ENCODE results near the gene DRC7. TPM values are rescaled to one million over a fixed set of nuclear protein-coding genes. Genes with fewer than 3 reads are reported as not detected.
A peak's percentile ranks its signal among the peaks of the same experiment; 100 is the strongest.

The DRC7 gene
- total and polyA plus RNA-seq, 10 of the 15 experiments (the other 5 are each of a cell fraction or from before 2014, with no cell fraction given) = 0.06 to 0.49 (median 0.14) TPM; not detected in 4

DNA sequence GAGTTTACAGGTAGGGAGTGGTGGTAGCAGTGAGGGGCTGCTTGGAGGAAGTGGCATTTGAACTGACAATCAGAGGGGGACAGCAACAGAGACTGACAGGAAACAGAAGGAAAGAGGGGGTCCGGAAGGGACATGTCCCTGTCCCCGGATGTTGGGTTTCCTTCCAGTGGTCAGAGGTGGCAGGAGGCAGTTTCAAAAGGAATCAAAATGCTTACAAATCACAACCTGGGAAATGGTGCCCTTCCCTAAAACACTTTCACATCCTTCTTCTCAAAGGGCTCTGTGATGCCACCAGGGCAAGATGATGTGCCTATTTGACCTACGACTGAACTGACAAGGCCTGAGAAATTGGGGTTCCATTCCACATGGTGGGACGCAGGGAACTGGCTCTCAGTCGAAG, 46.5 kb upstream of the DRC7 start (continued):
- TF ChIP-seq, protein P1, sequence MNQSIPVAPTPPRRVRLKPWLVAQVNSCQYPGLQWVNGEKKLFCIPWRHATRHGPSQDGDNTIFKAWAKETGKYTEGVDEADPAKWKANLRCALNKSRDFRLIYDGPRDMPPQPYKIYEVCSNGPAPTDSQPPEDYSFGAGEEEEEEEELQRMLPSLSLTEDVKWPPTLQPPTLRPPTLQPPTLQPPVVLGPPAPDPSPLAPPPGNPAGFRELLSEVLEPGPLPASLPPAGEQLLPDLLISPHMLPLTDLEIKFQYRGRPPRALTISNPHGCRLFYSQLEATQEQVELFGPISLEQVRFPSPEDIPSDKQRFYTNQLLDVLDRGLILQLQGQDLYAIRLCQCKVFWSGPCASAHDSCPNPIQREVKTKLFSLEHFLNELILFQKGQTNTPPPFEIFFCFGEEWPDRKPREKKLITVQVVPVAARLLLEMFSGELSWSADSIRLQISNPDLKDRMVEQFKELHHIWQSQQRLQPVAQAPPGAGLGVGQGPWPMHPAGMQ (IDR thresholded peaks at IDR 0.05; ENCODE audit: borderline replicate concordance) = no peak
- TF ChIP-seq, protein P2, sequence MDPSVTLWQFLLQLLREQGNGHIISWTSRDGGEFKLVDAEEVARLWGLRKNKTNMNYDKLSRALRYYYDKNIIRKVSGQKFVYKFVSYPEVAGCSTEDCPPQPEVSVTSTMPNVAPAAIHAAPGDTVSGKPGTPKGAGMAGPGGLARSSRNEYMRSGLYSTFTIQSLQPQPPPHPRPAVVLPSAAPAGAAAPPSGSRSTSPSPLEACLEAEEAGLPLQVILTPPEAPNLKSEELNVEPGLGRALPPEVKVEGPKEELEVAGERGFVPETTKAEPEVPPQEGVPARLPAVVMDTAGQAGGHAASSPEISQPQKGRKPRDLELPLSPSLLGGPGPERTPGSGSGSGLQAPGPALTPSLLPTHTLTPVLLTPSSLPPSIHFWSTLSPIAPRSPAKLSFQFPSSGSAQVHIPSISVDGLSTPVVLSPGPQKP (IDR thresholded peaks at IDR 0.05; ENCODE audit: low read depth, low read length) = no peak
- TF ChIP-seq WRNIP1 (IDR thresholded peaks at IDR 0.05; ENCODE audit: borderline replicate concordance, low read depth, low read length) = no peak
- TF ChIP-seq HDGF (IDR thresholded peaks at IDR 0.05) = no peak
- TF ChIP-seq BRCA1 (IDR thresholded peaks at IDR 0.05; ENCODE audit: low read depth, low read length) = no peak
- TF ChIP-seq ZNF622 (IDR thresholded peaks at IDR 0.05) = no peak
- TF ChIP-seq, protein P3, sequence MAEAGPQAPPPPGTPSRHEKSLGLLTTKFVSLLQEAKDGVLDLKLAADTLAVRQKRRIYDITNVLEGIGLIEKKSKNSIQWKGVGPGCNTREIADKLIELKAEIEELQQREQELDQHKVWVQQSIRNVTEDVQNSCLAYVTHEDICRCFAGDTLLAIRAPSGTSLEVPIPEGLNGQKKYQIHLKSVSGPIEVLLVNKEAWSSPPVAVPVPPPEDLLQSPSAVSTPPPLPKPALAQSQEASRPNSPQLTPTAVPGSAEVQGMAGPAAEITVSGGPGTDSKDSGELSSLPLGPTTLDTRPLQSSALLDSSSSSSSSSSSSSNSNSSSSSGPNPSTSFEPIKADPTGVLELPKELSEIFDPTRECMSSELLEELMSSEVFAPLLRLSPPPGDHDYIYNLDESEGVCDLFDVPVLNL (IDR thresholded peaks at IDR 0.05; ENCODE audit: low read depth, low read length) = no peak
- TF ChIP-seq RB1 (IDR thresholded peaks at IDR 0.05; ENCODE audit: borderline replicate concordance) = no peak
- no peak for TF ChIP-seq POLR2AphosphoS5 (IDR thresholded peaks at IDR 0.05; ENCODE audit: low read length)
- TF ChIP-seq PAX8 (IDR thresholded peaks at IDR 0.05) = no peak
- TF ChIP-seq NR2C2 (IDR thresholded peaks at IDR 0.05; ENCODE audit: borderline replicate concordance, control insufficient read depth, insufficient read length, low read depth) = no peak
- TF ChIP-seq IKZF2 (IDR thresholded peaks at IDR 0.05) = peak; percentile 86 to 87
- no peak for TF ChIP-seq MXI1 (IDR thresholded peaks at IDR 0.05; ENCODE audit: low read depth, low read length)
- no peak for TF ChIP-seq SREBF1 (IDR thresholded peaks at IDR 0.05; ENCODE audit: low read length)
- TF ChIP-seq, protein P4, sequence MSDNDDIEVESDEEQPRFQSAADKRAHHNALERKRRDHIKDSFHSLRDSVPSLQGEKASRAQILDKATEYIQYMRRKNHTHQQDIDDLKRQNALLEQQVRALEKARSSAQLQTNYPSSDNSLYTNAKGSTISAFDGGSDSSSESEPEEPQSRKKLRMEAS (IDR thresholded peaks at IDR 0.05; ENCODE audit: low read depth, low read length) = no peak
- TF ChIP-seq, protein P5, sequence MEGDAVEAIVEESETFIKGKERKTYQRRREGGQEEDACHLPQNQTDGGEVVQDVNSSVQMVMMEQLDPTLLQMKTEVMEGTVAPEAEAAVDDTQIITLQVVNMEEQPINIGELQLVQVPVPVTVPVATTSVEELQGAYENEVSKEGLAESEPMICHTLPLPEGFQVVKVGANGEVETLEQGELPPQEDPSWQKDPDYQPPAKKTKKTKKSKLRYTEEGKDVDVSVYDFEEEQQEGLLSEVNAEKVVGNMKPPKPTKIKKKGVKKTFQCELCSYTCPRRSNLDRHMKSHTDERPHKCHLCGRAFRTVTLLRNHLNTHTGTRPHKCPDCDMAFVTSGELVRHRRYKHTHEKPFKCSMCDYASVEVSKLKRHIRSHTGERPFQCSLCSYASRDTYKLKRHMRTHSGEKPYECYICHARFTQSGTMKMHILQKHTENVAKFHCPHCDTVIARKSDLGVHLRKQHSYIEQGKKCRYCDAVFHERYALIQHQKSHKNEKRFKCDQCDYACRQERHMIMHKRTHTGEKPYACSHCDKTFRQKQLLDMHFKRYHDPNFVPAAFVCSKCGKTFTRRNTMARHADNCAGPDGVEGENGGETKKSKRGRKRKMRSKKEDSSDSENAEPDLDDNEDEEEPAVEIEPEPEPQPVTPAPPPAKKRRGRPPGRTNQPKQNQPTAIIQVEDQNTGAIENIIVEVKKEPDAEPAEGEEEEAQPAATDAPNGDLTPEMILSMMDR (IDR thresholded peaks at IDR 0.05 in 2 of 3, conservative IDR thresholded peaks at IDR 0.05 in 1 of 3; ENCODE audit: control insufficient read depth in 2 of 3, extremely low read depth in 1 of 3, insufficient read depth in 1 of 3, low read depth in 3 of 3, low read length in 3 of 3) = no peak
- TF ChIP-seq NFIC (IDR thresholded peaks at IDR 0.05; ENCODE audit: low read depth, low read length) = 0 out of 2 replicates have a peak, but pooled peaks have one; percentile 39
- no peak for TF ChIP-seq CHD4 (IDR thresholded peaks at IDR 0.05)
- TF ChIP-seq MTA3 (IDR thresholded peaks at IDR 0.05; ENCODE audit: borderline replicate concordance, low read length) = peak; percentile 53; the same call in 1 of the 2 replicates
- no peak for TF ChIP-seq SUPT20H (IDR thresholded peaks at IDR 0.05; ENCODE audit: borderline replicate concordance, control insufficient read depth, low read depth, low read length)
- TF ChIP-seq, protein P6, sequence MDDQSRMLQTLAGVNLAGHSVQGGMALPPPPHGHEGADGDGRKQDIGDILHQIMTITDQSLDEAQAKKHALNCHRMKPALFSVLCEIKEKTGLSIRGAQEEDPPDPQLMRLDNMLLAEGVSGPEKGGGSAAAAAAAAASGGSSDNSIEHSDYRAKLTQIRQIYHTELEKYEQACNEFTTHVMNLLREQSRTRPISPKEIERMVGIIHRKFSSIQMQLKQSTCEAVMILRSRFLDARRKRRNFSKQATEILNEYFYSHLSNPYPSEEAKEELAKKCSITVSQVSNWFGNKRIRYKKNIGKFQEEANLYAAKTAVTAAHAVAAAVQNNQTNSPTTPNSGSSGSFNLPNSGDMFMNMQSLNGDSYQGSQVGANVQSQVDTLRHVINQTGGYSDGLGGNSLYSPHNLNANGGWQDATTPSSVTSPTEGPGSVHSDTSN (IDR thresholded peaks at IDR 0.05; ENCODE audit: insufficient replicate concordance, low read depth, low read length) = no peak
- TF ChIP-seq HDAC2 (IDR thresholded peaks at IDR 0.05) = no peak
- TF ChIP-seq TCF3 (IDR thresholded peaks at IDR 0.05; ENCODE audit: borderline replicate concordance, insufficient read depth, low read depth, low read length) = no peak
- TF ChIP-seq ZNF274 (IDR thresholded peaks at IDR 0.05; ENCODE audit: insufficient read depth, insufficient read length) = no peak
- no peak for TF ChIP-seq ASH2L (IDR thresholded peaks at IDR 0.05; ENCODE audit: borderline replicate concordance, low read depth)
- TF ChIP-seq SIX5 (IDR thresholded peaks at IDR 0.05; ENCODE audit: low read depth, low read length, severe bottlenecking) = no peak
